T-helper 1 cell (primary cell): Measurements from ENCODE around the gene MRM2.
A peak's percentile ranks its signal among the peaks of the same experiment; 100 is the strongest.

Experiments
- DNase-seq, 5 donors: peaks; one replicate each; pipeline ENCODE4 v3.0.0-alpha.2; 2012 to 2020

MRM2 gene

GRCh38 chr7:2245883-2246675 is 4.1 kb upstream of the MRM2 start:
- no peak for DNase-seq

GRCh38 chr7:2244404-2244995 is 2.5 kb upstream of the MRM2 start:
- DNase-seq = no peak

DNA sequence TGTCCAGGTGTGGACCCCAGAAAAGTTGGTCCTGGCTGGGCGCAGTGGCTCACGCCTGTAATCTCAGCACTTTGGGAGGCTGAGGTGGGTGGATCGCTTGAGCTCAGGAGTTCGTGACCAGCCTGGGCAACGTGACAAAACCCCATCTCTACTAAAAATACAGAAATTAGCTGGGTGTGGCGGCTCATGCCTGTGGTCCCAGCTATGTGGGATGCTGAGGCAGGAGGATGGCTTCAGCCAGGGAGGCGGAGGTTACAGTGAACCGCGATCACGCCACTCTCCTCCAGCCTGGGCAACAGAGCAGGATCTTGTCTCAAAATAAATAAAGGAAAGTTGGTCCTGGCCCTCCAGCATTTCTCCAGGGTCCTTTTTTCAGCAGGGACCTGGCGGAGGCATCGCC is 1.5 kb upstream of the MRM2 start:
- no peak for DNase-seq

GRCh38 chr7:2242541-2243429 is 780 bp upstream of the MRM2 start:
- peak in 2 of 5 donors; percentile 13 to 32 for DNase-seq

DNA sequence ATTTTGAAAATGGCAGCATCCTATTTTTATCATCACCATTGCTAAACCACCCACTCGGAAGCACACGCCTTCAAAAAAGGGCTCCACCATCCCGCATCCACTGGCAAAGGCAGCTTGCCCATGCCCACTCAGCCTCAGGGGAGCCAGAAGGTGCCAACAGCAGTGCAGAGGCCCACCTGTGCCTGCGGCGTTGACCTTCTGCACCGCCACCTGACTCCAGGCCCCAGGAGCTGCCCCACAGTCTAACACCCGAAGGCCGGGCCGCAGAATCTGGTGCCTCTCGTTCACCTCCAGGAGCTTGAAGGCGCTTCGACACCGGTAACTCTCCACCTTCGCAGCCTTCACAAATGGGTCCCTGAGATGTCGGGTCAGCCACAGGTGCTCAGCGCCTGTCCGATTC is 2.8 kb downstream of the MRM2 start:
- no peak for DNase-seq

DNA sequence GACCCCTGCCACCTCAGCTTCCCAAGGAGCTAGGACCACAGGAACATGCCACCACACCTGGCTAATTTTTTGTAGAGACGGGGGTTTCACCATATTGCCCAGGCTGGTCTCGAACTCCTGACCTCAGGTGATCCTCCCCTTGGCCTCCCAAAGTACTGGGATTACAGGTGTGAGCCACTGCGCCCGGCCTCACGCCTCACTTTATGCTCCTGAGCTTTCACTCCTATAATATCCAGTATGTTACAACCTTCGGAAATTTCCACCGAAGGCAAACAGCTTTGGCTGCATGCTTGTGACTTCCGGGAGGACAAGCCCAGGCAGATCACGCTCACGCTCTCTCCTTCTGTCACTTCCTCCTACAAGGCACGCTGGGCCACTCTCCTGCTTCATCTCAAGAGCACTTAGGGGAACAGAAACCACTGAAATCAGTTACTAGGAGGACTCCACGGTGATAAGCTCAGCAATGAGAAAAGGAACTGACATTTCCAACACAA is 4.8 kb downstream of the MRM2 start:
- DNase-seq = no peak

- no peak for DNase-seq
Observed at GRCh38 chr7:2233926-2234325, 8.1 kb downstream of the MRM2 start.

- DNase-seq = peak; percentile 77 to 87 (median 85)
Observed at GRCh38 chr7:2232766-2233520, 9.1 kb downstream of the MRM2 start, which contains the start of gene MAD1L1. MAD1L1 (minus strand) TSS chr7:2232945; CDS start chr7:2230133, 2,812 bp downstream.

DNA sequence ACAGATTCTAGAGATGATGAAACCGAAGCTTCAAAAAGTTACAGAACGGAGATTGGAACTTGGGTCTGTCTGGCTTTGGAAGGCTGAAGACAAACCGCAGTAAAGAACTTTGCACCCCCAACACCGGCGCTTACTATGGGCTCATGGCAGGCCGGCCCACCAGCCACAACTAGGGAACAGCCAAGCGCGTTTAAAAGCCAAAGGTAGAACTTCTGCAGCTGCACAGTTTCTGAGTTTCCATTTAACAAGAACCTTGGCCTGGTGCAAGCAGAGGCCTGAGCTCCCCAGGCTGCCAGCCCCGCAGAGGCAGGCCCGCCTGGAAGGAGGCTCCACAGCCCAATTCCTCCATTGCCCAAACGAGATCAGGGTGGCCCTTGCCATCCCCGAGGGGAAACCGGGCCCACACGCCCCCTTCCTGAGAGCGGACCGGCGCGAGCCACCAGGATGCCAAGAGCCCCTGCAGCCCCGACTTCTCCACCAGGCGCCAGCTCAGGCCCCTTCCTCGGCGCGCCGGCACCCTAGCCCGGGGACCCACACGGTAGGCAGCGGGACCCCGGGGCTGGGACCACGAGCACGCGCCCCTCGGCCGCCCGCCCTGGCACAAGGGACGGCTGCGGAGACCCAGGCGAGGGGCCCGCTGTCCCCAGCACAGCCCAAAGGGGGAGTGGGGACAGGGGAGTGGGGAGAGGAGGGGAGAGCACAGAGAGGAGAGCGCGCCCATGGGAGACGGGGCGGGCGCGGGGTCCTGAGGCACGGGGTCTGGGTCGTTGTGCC is 9.8 kb downstream of the MRM2 start:
- DNase-seq = peak in 3 of 5 donors; percentile 10 to 21 (median 13)

- no peak for DNase-seq
Observed at GRCh38 chr7:2230882-2231281, 11.1 kb downstream of the MRM2 start.

- DNase-seq = no peak
Observed at GRCh38 chr7:2230226-2230625, 11.8 kb downstream of the MRM2 start.

DNA sequence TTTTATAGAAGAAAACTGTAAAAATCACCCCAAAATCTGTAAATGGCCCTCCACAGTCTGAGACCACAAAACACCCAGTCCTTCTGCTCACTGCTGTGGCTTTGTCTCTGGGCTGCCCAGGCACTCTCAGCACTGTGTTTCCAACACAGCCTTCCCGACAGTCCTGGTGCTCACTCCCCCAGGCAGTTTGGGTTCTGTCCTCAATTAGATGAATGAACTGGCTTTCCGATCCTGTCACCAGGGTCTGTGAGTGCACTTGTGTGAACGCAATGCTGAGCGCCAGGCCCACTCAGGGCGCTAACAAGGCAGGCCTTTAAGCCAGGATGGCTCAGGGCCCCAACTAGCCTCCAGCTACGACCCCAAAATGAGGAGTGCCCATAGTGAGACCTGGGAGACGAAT is 12.5 kb downstream of the MRM2 start:
- DNase-seq = no peak

DNA sequence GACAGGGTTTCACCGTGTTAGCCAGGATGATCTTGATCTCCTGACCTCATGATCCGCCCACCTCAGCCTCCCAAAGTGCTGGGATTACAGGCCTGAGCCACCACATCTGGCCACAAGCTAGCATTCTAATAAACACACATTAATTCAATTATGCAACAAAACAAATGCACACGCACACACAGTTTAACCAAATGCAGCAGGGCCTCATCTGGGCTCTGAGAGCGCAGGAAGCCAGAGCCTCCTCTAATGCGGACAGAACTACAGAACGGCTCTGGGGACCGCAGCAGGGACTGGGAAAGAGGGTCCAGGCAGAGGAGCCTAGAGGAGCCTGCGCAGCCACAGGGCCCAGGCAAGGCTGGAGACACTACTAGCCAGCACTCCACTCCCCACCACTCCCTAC is 13.1 kb downstream of the MRM2 start:
- DNase-seq = no peak

- DNase-seq = no peak
Observed at GRCh38 chr7:2227699-2228098, 14.3 kb downstream of the MRM2 start.

- DNase-seq = no peak
Observed at GRCh38 chr7:2225830-2226229, 16.2 kb downstream of the MRM2 start.

- DNase-seq = no peak
Observed at GRCh38 chr7:2225336-2225735, 16.7 kb downstream of the MRM2 start.

- no peak for DNase-seq
Observed at GRCh38 chr7:2224934-2225333, 17.1 kb downstream of the MRM2 start.

- DNase-seq = no peak
Observed at GRCh38 chr7:2224491-2224928, 17.5 kb downstream of the MRM2 start.

- DNase-seq = no peak
Observed at GRCh38 chr7:2223321-2223720, 18.7 kb downstream of the MRM2 start.

DNA sequence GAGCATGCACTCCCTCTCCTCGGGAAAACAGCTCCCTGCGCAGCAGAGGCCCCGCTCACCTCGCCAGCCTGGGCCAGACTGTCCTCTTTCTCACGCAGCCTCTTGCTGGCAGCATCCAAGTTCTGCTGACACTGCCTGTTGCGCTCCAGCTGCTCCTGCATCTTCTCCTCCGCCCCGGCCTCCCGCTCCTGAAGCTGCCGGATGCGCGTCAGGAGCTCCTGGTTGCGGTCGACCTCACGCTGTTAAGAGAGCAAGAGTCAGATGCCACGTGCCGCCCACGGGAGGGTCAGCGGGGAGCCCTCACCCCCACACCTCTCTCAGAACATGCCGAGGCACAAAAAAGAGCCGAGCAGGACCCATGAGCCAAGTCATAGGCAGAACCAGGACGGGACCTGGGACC is 19.5 kb downstream of the MRM2 start:
- no peak for DNase-seq

DNA sequence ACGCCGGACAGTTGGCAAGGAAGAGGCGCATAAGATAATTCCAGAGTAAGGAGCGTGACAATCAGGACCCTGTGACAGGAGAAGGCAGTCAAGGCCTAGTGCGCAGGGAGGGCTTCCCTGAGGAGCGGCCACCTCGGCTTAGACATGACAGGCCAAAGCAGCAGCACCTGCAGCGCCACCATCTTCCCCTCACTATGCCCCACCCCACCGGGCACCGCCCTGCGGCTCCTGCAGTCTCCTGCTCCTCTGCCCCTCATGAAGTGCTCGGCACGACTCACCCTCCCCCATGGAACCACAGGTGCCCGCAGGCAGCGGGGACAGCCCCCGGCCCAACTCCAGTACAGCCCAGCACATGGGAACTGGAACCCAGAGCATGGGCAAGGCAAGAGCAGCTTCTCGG is 21.1 kb downstream of the MRM2 start:
- DNase-seq = no peak

GRCh38 chr7:2220506-2220905 is 21.5 kb downstream of the MRM2 start:
- DNase-seq = no peak
